ENCODE measurements around the gene CYP26A1. TPM values are rescaled to one million over a fixed set of nuclear protein-coding genes. Genes with fewer than 3 reads are reported as not detected.
A peak's percentile ranks its signal among the peaks of the same experiment; 100 is the strongest.
"Not testable (repeated sequence)": the region's sequence is repeated elsewhere in the genome, so short reads cannot be mapped to it uniquely, and the experiment has no call there.

Gene CYP26A1
- total RNA-seq, 2 experiments from 2014 or later, result not detected

DNA sequence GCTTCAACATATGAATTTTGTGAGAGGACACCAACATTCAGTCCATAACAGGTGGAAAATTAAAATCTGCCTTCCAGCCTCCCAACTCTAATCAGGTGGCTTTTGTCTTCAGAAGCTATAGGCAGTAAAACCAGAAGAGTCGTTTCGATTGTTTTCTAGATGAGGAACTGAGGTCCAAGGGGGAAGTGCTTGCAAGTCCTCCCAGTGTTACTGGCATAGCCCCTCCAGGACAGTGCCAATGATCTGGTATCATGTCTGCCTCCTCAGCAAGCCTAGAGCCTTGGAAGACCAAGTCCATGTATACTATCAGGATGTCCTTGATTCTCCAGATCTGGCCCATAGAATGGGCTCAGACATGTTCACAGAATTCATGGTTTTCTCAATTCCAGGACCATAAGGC, 16.9 kb downstream of the CYP26A1 start:
- H3K27ac Mint-ChIP-seq, result no peak overlapping the region
- H3K36me3 Mint-ChIP-seq, result no peaks in the 10 kb centered on the region
- H3K4me1 Mint-ChIP-seq, result no peaks in the 10 kb centered on the region
- no peak for ATAC-seq
- CTCF ChIA-PET, result no interaction called here
- no peaks in the 10 kb centered on the region for H3K9me3 Mint-ChIP-seq (ENCODE audit: low read depth)
- DNase-seq, result no peak
- peaks cover 17% of the 10 kb centered on the region for H3K27me3 Mint-ChIP-seq
- H3K4me3 Mint-ChIP-seq, result no peak overlapping the region

DNA sequence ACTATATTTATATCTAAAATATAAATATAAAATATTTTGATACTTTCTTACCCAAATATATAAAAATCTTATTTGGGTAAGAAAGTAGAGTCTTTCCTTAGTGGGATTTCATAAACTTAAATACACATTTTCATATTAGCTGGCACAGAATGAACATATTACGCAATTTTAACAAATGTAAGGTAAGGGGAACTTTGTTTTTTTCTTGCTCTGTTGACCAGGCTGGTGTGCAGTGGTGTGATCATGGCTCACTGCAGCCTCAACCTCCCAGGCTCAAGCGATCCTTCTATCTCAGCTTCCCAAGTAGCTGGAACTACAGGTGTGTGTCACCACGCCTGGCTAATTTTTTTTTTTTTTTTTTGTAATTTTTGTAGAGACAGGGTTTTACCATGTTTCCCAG, 18.3 kb downstream of the CYP26A1 start:
- ATAC-seq (no peak), DNase-seq (no peak)
- Mint-ChIP-seq H3K27me3 (peaks cover 17% of the 10 kb centered on the region), H3K4me3 (no peak overlapping the region), H3K9me3 (ENCODE audit: low read depth) (no peaks in the 10 kb centered on the region), H3K27ac (no peak overlapping the region), H3K36me3 (no peaks in the 10 kb centered on the region), H3K4me1 (no peaks in the 10 kb centered on the region)
- CTCF ChIA-PET, result no interaction called here

DNA sequence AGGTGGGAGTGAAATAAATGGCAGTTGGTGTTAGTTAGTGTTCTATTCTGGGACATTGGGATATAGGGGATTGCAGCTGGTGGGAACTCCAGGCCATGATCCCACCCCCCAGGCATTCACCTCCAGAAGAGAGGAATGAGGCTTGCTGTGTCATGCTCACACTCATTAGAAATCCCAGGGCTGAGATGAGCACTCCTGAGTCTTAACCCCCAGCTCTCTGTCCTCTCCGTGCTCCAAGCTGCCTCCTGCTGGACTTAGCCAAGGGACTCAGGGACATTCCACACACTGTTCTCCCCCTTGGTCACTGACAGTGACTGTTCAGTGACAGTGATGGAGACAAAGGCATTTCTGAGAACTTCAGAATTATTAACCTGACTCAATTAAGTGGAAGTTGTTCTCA, 21.5 kb downstream of the CYP26A1 start:
- CTCF ChIA-PET, result no interaction called here
- Mint-ChIP-seq H3K4me1 (no peaks in the 10 kb centered on the region), H3K27me3 (peaks cover 11% of the 10 kb centered on the region), H3K9me3 (ENCODE audit: low read depth) (no peaks in the 10 kb centered on the region), H3K27ac (no peak overlapping the region), H3K4me3 (no peak overlapping the region), H3K36me3 (no peaks in the 10 kb centered on the region)
- DNase-seq, result no peak
- ATAC-seq, result no peak

DNA sequence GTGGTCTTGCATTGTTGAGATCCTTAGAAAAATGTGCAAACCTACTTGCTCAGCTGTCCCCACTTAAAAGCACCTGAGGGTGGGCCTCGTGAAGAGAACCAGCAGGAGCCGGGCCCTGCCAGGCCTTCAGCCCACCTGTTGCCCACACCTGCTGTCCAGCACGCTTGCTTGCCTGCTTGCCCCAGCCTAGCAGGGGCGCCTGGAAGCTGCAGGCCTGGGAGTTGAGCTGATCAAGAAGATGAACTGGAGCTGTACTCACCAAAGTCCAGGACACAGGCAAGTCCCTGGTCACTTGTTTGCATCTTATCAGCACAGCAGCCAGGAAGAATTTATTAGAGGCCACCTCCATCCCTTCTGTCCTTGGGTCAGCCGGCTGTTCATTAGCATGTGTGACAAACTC, 23.2 kb downstream of the CYP26A1 start:
- Mint-ChIP-seq H3K36me3 (no peaks in the 10 kb centered on the region), H3K27ac (no peak overlapping the region), H3K4me3 (no peak overlapping the region), H3K27me3 (peaks cover 10% of the 10 kb centered on the region), H3K4me1 (no peaks in the 10 kb centered on the region), H3K9me3 (ENCODE audit: low read depth) (no peaks in the 10 kb centered on the region)
- CTCF ChIA-PET, result no interaction called here
- ATAC-seq (no peak), DNase-seq (no peak)

GRCh38 chr10:93097386-93097785, 23.7 kb downstream of the CYP26A1 start:
- no peak for ATAC-seq
- Mint-ChIP-seq H3K9me3 (ENCODE audit: low read depth) (no peaks in the 10 kb centered on the region), H3K4me1 (no peaks in the 10 kb centered on the region), H3K4me3 (no peak overlapping the region), H3K27me3 (peaks cover 10% of the 10 kb centered on the region), H3K36me3 (no peaks in the 10 kb centered on the region), H3K27ac (no peak overlapping the region)
- CTCF ChIA-PET, result no interaction called here
- no peak for DNase-seq

- Mint-ChIP-seq H3K9me3 (ENCODE audit: low read depth) (no peaks in the 10 kb centered on the region), H3K4me3 (no peak overlapping the region), H3K27me3 (peaks cover 12% of the 10 kb centered on the region), H3K36me3 (no peaks in the 10 kb centered on the region), H3K4me1 (no peaks in the 10 kb centered on the region), H3K27ac (no peak overlapping the region)
- DNase-seq (no peak), ATAC-seq (no peak)
- CTCF ChIA-PET, result no interaction called here
These were observed 25.1 kb downstream of the CYP26A1 start for GRCh38 chr10:93098816-93099215.

GRCh38 chr10:93099670-93100069, 26.0 kb downstream of the CYP26A1 start:
- H3K27ac Mint-ChIP-seq, result no peak overlapping the region
- H3K27me3 Mint-ChIP-seq, result peaks cover 13% of the 10 kb centered on the region
- DNase-seq, result no peak
- ATAC-seq, result no peak
- H3K36me3 Mint-ChIP-seq, result no peaks in the 10 kb centered on the region
- H3K4me3 Mint-ChIP-seq, result no peak overlapping the region
- H3K4me1 Mint-ChIP-seq, result no peaks in the 10 kb centered on the region
- CTCF ChIA-PET, result no interaction called here
- no peaks in the 10 kb centered on the region for H3K9me3 Mint-ChIP-seq (ENCODE audit: low read depth)

- CTCF ChIA-PET, result interaction anchor here (0.7 kb wide), 1 partner anchor 12 kb away, joined by 3 read pairs; no protein-coding TSS in a partner anchor
- H3K27ac Mint-ChIP-seq; H3K4me3 Mint-ChIP-seq; H3K9me3 Mint-ChIP-seq (ENCODE audit: low read depth); H3K36me3 Mint-ChIP-seq; H3K4me1 Mint-ChIP-seq; DNase-seq; ATAC-seq: not testable (repeated sequence)
- peaks cover 13% of the 10 kb centered on the region for H3K27me3 Mint-ChIP-seq
These were observed 27.5 kb downstream of the CYP26A1 start for GRCh38 chr10:93101148-93101547.

- DNase-seq (no peak), ATAC-seq (no peak)
- Mint-ChIP-seq H3K36me3 (no peaks in the 10 kb centered on the region), H3K4me3 (no peak overlapping the region), H3K4me1 (no peaks in the 10 kb centered on the region), H3K27me3 (peaks cover 13% of the 10 kb centered on the region), H3K9me3 (ENCODE audit: low read depth) (no peaks in the 10 kb centered on the region), H3K27ac (no peak overlapping the region)
- CTCF ChIA-PET, result interaction anchor here (1.6 kb wide), 1 partner anchor 12 kb away, joined by 6 read pairs; no protein-coding TSS in a partner anchor
These were observed 30.3 kb downstream of the CYP26A1 start for GRCh38 chr10:93103953-93104352.

- CTCF ChIA-PET, result interaction anchor here (1.5 kb wide), 1 partner anchor 9 kb away, joined by 4 read pairs; no protein-coding TSS in a partner anchor
These were observed 33.0 kb downstream of the CYP26A1 start for GRCh38 chr10:93106631-93107072.

DNA sequence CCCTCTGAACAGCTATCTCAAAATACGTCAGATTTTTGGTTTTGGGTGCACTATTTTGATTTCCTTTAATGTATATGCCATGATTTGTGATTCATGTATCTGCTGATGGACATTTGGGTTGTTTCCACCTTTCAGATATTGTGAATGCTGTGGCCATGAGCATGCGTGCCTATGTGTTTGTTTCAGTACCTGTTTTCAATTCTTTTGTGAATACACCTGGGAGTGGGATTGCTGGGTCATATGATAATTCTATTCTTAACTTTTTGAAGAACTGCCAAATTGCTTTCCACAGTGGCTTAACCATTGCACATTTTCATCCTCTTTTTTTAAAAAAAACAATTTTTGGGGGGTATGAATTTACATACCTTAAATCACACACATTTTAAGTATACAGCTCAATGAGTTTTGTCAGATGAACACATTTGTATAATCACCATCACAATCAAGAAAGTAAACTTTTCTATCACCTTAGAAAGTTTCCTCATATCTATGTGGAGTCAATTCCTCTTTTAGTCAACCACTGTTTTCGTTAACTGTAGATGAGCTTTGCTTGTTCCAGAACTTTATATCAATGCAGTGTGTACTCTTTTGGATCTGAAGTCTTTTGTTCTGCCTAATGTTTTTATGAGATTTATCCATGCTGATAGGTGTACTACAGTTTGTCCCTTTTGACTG, 36.9 kb downstream of the CYP26A1 start:
- no peaks in the 10 kb centered on the region for H3K9me3 Mint-ChIP-seq (ENCODE audit: low read depth)
- no peak for DNase-seq
- ATAC-seq, result no peak
- CTCF ChIA-PET, result no interaction called here
- peaks cover 24% of the 10 kb centered on the region for H3K27me3 Mint-ChIP-seq
- no peaks in the 10 kb centered on the region for H3K36me3 Mint-ChIP-seq
- H3K4me1 Mint-ChIP-seq, result peaks cover 3% of the 10 kb centered on the region
- H3K27ac Mint-ChIP-seq, result no peak overlapping the region
- H3K4me3 Mint-ChIP-seq, result no peak overlapping the region

More at GRCh38 chr10:93106631-93107072, 33.0 kb downstream of the CYP26A1 start:
- peaks cover 9% of the 10 kb centered on the region for H3K27me3 Mint-ChIP-seq
- no peak overlapping the region for H3K27ac Mint-ChIP-seq
- no peaks in the 10 kb centered on the region for H3K9me3 Mint-ChIP-seq (ENCODE audit: low read depth)
- no peaks in the 10 kb centered on the region for H3K36me3 Mint-ChIP-seq
- no peak overlapping the region for H3K4me3 Mint-ChIP-seq
- DNase-seq, result no peak
- H3K4me1 Mint-ChIP-seq, result no peaks in the 10 kb centered on the region
- ATAC-seq, result no peak

- Mint-ChIP-seq H3K27me3 (peaks cover 24% of the 10 kb centered on the region), H3K9me3 (ENCODE audit: low read depth) (no peaks in the 10 kb centered on the region), H3K4me3 (no peak overlapping the region), H3K36me3 (no peaks in the 10 kb centered on the region), H3K27ac (no peak overlapping the region), H3K4me1 (peaks cover 4% of the 10 kb centered on the region)
- ATAC-seq (no peak), DNase-seq (no peak)
- CTCF ChIA-PET, result no interaction called here
These were observed 39.3 kb downstream of the CYP26A1 start for GRCh38 chr10:93113042-93113441.

DNA sequence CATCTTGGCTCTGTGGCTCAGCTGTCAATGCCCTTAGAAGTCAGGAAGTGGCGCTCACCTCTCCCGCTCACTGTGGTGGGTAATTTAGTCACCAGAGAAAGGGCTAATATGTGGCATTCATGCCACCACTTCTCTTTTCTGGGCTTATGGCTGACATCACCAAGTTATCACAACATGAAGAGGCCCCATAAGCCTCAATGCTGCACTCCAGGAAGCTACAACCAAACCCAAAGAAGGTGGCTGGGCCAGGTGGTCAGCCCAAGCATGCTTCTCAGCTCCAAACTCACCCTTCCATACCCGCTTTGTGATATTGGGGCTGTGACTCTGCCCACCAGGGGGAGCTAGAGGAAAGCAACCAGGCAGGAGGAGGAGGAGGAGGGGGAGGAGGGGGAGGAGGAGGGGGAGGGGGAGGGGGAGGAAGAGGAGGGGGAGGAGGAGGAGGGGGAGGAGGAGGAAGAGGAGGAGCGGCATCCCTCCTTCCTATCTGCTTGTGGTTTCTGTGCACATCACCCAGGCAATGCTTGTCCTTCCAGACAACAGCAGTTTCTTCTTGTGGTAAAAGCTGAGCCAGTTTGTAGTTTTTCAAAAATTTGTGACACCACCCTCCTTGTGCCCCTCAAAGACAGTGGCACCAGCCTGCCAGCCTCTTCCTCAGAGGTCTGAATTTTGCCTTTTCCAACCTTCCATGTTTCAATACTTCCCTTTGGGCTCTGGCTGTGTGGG, 42.1 kb downstream of the CYP26A1 start:
- Mint-ChIP-seq H3K4me1 (peaks cover 4% of the 10 kb centered on the region), H3K4me3 (no peak overlapping the region), H3K27ac (no peak overlapping the region), H3K27me3 (peaks cover 22% of the 10 kb centered on the region), H3K36me3 (no peaks in the 10 kb centered on the region), H3K9me3 (ENCODE audit: low read depth) (no peaks in the 10 kb centered on the region)
- DNase-seq, result peak; percentile 72
- CTCF ChIA-PET, result interaction anchor here (0.5 to 2.0 kb wide), 13 partner anchors 9 to 405 kb away, joined by 3 to 7 read pairs (median 5); no protein-coding TSS in a partner anchor
- ATAC-seq, result peak; percentile 58

- peaks cover 5% of the 10 kb centered on the region for H3K36me3 Mint-ChIP-seq
- no peak for DNase-seq
- no peaks in the 10 kb centered on the region for H3K27me3 Mint-ChIP-seq
- H3K4me1 Mint-ChIP-seq, result peaks cover 3% of the 10 kb centered on the region
- ATAC-seq, result no peak
- no peak overlapping the region for H3K27ac Mint-ChIP-seq
- H3K9me3 Mint-ChIP-seq (ENCODE audit: low read depth), result peaks cover 8% of the 10 kb centered on the region
- H3K4me3 Mint-ChIP-seq, result no peak overlapping the region
- CTCF ChIA-PET, result no interaction called here
These were observed 47.6 kb downstream of the CYP26A1 start for GRCh38 chr10:93121311-93121710.
